Left renal pelvis (tissue), 4 donors: ENCODE data around the gene UROC1. TPM values are rescaled to one million over a fixed set of nuclear protein-coding genes. Genes with fewer than 3 reads are reported as not detected.

Experiments used
- DNase-seq, 4 donors: peaks; one replicate each; pipeline ENCODE4 v3.0.0-alpha.2; 2013; ENCODE audit warnings: low read depth in 4 of 4, low spot score in 3 of 4
- polyA plus RNA-seq, 4 donors: library from polyadenylated mRNA; unstranded; fragments of 120-200 nt; gene quantifications; one replicate each; pipeline ENCODE4 v1.2.1, GENCODE V29; 2013; ENCODE audit not compliant: insufficient read length in 4 of 4

UROC1 gene
- polyA plus RNA-seq, 4 donors = 0.13 to 0.22 (median 0.21) TPM; not detected in 1

GRCh38 chr3:126448136-126448892 is 69.3 kb downstream of the UROC1 start:
- no peak for DNase-seq

- DNase-seq = no peak
Measured at GRCh38 chr3:126447456-126448106, 70.0 kb downstream of the UROC1 start.

- DNase-seq = no peak
Measured at GRCh38 chr3:126446791-126447190, 70.8 kb downstream of the UROC1 start.

GRCh38 chr3:126446301-126446700 is 71.3 kb downstream of the UROC1 start:
- DNase-seq = no peak

- no peak for DNase-seq
Measured at GRCh38 chr3:126445506-126445905, 72.1 kb downstream of the UROC1 start.

GRCh38 chr3:126442856-126443242 is 74.7 kb downstream of the UROC1 start:
- no peak for DNase-seq

GRCh38 chr3:126442094-126442855 is 75.3 kb downstream of the UROC1 start:
- no peak for DNase-seq

GRCh38 chr3:126441256-126441880 is 76.2 kb downstream of the UROC1 start:
- DNase-seq = no peak

GRCh38 chr3:126440709-126440995 is 76.9 kb downstream of the UROC1 start:
- DNase-seq = no peak

- no peak for DNase-seq
Measured at GRCh38 chr3:126439968-126440708, 77.4 kb downstream of the UROC1 start.

GRCh38 chr3:126439346-126439967 is 78.1 kb downstream of the UROC1 start:
- no peak for DNase-seq

GRCh38 chr3:126438746-126439145 is 78.8 kb downstream of the UROC1 start:
- no peak for DNase-seq

- no peak for DNase-seq
Measured at GRCh38 chr3:126438186-126438585, 79.4 kb downstream of the UROC1 start.

- DNase-seq = no peak
Measured at GRCh38 chr3:126436826-126437717, 80.5 kb downstream of the UROC1 start.

- DNase-seq = no peak
Measured at GRCh38 chr3:126435456-126436315, 81.9 kb downstream of the UROC1 start.

GRCh38 chr3:126434931-126435411 is 82.6 kb downstream of the UROC1 start:
- no peak for DNase-seq

GRCh38 chr3:126434264-126434590 is 83.3 kb downstream of the UROC1 start:
- DNase-seq = no peak
